ENCODE data around the gene YPEL1.

- TF ChIP-seq POLR2AphosphoS5 (IDR thresholded peaks at IDR 0.05; ENCODE audit: low read depth, low read length) (no peak), POLR2A (IDR thresholded peaks at IDR 0.05; ENCODE audit: low read depth, low read length) (no peak)
Measured at GRCh38 chr22:21745948-21746347, 10.4 kb upstream of the YPEL1 start.

Measured in GM12891 (cell line).